ENCODE data around the gene RPE.

The RPE gene

GRCh38 chr2:210055825-210056224 lies 53.4 kb downstream of the RPE start:
- intact Hi-C loops (cut with DNase I; ENCODE audit: low total_unique reads), result no loop called here

GRCh38 chr2:210063306-210063705 lies 60.9 kb downstream of the RPE start:
- Histone ChIP-seq H3K9me3 (no peaks in the 10 kb centered on the region), H3K4me1 (no peaks in the 10 kb centered on the region), H3K36me3 (peaks cover 25 to 46% (median 25%) of the 10 kb centered on the region in 3 donors), H3K27me3 (no peaks in the 10 kb centered on the region), H3K4me3 (no peak overlapping the region), H3K27ac (no peak overlapping the region)
- intact Hi-C loops (cut with DNase I; ENCODE audit: low total_unique reads), result no loop called here
- no peak for DNase-seq
- TF ChIP-seq CTCF (IDR thresholded peaks at IDR 0.05), result no peak

More at GRCh38 chr2:210055825-210056224, 53.4 kb downstream of the RPE start:
- no peak overlapping the region for H3K27ac ChIP-seq
- no peaks in the 10 kb centered on the region for H3K4me1 ChIP-seq
- H3K36me3 ChIP-seq, result peaks cover 45 to 53% (median 51%) of the 10 kb centered on the region in 3 donors
- no peak overlapping the region for H3K4me3 ChIP-seq
- H3K27me3 ChIP-seq, result no peaks in the 10 kb centered on the region
- no peak for TF ChIP-seq CTCF (IDR thresholded peaks at IDR 0.05)
- DNase-seq, result no peak
- peaks cover 0 to 6% (median 5%) of the 10 kb centered on the region in 3 donors for H3K9me3 ChIP-seq

Measured in tibial artery (tissue), 4 donors.